ENCODE data around the gene PBXIP1.

The PBXIP1 gene

GRCh38 chr1:154971341-154971998 lies 15.6 kb upstream of the PBXIP1 start:
- DNase-seq: no peak

- DNase-seq: no peak
Measured at GRCh38 chr1:154970631-154971340, 14.9 kb upstream of the PBXIP1 start, which contains the start of gene SHC1. TSS of gene SHC1 (minus strand) at chr1:154970747. CDS start at chr1:154970526, 221 bp downstream.

DNA sequence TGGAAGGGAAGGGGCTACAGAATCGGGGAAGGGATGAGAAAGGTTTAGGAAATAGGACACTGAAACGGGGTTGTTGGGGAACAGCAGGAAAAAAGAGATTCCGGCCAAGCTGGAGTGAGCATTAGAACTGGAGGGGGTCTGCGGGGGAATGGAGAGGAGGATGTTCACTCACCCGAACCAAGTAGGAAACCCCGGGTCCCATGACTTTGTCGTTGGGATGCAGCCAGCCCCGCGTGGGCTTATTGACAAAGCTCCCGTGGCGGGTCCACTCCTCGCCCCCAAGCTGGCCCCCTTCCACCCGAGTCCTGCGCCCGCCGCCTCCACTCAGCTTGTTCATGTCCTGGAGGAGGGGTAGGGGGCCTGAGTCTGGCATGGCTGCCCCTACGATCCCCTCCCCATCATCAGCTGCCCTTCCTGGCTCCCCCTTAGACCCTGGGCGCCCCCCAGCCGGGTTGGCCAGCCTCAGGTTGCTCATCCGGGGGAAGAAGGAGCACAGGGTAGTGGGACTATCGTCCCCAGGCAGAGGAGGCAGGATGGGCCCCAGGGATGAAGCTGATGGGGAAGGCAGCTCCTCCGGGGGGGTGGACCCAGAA lies 14.1 kb upstream of the PBXIP1 start:
- no peak for DNase-seq

GRCh38 chr1:154969246-154969645 lies 13.3 kb upstream of the PBXIP1 start:
- no peak for DNase-seq

- no peak for DNase-seq
Measured at GRCh38 chr1:154968731-154969130, 12.8 kb upstream of the PBXIP1 start.

GRCh38 chr1:154967331-154967950 lies 11.5 kb upstream of the PBXIP1 start:
- DNase-seq: no peak

DNA sequence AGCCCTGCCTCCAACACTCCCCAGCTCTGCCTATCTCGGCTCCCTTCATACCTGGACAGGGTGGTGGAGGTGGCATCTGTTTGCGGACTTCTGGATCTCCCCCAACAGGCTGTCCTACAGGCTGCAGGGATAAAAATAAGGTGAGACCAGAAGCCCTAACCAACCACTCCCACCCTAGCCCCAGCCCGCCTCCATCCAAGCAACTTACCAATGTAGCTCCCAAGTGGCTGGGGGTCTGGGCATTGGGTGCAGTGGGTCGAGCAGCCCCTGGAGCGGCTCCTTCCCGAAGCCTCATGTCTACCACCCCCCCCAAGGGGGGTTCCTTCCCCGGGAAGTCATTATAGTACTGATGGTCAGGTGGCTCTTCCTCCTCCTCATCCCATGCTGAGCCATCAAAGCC lies 10.2 kb upstream of the PBXIP1 start:
- no peak for DNase-seq

- DNase-seq: no peak
Measured at GRCh38 chr1:154964359-154964758, 8.5 kb upstream of the PBXIP1 start.

DNA sequence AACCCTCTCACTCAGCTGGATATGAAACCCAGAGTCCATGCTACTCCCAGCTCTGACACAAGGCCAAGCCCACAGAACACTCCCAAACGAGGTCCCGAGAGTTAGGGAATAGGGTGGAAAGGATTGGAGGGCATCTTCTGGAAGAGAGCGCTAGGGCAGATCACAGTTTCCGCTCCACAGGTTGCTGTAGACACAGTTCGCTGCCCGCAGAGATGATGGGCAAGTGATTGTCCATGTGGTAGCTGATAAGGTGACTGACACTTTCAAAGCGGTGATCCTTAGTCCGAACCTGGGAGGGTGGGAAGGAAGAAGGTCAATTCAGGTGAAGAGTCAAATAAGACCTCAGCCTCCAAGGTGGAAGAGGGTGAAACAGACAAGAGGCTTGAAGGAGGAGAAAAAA lies 7.7 kb upstream of the PBXIP1 start:
- DNase-seq: no peak

GRCh38 chr1:154962795-154963330 lies 7.0 kb upstream of the PBXIP1 start:
- no peak for DNase-seq

DNA sequence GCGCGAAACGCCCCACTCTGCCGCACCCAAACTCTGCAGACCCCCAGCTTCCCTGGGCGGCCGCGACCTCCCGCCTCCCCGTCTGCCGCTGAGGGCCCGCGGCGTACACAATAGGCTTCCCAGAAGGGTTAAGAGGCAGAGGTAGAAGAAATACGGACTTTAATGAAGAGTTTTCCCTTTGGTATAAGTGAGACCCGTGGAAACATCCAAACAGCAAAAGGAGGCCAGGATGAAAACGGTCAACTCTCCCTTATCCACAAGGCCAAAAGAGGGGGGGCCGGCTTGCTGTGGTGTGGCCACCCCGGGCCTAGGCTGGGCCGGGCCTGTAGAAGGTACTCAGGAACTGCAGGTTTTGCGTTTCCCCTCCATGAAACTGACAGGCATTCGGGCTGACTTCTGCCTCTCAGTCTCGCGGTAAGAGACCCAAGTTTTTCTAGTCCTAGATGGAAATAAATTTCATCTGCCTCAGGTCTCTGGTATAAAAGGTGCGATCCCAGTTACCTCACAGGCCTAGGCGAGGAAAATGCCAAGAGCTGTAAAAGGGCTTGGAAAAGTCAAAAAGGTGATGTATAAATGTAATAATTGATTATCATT lies 6.4 kb upstream of the PBXIP1 start:
- no peak for DNase-seq

GRCh38 chr1:154961207-154962155 lies 5.6 kb upstream of the PBXIP1 start, which contains the start of gene PYGO2:
TSS of gene PYGO2 (minus strand) at chr1:154961782. CDS start at chr1:154961576, 206 bp downstream.
- DNase-seq: peak; percentile 78

- DNase-seq: no peak
Measured at GRCh38 chr1:154960446-154961136, 4.7 kb upstream of the PBXIP1 start.

GRCh38 chr1:154959426-154959780 lies 3.5 kb upstream of the PBXIP1 start:
- no peak for DNase-seq

DNA sequence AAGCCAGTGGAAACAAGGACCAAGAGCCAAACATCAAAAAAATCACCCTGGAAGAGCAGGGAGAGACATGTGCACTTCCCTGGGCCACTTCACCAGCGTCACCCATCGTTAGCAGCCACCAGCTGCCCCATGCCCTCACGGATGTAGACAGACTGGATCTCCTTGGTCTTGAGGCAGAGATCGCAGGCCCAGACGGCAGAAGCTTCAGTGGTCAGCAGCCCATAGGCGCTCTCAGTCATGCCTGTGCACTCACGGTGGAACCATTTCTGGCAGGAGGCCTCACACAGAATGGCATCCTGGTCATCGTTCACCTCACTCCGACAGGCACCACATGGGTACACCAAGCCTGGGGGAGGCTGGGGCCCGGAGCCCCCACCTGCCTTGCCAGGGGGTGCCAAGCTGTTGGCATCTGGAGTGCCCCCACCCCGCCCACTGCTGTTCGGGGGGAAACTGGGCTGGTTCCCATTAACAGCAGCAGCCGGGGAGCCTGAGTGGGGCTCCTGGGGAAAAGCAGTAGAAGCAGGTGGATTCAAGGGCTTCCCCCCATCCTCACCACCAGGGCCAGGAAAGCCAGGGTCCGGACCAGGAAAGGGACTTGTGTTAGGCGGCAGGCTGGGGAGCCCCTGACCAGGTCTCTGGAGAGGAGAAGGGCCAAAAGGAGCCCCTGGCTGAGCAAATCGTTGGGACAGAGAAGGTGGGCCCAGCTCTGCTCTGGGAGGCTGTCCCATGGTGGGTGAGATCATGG lies 3.0 kb upstream of the PBXIP1 start:
- DNase-seq: no peak

GRCh38 chr1:154958036-154958435 lies 2.1 kb upstream of the PBXIP1 start:
- no peak for DNase-seq

DNA sequence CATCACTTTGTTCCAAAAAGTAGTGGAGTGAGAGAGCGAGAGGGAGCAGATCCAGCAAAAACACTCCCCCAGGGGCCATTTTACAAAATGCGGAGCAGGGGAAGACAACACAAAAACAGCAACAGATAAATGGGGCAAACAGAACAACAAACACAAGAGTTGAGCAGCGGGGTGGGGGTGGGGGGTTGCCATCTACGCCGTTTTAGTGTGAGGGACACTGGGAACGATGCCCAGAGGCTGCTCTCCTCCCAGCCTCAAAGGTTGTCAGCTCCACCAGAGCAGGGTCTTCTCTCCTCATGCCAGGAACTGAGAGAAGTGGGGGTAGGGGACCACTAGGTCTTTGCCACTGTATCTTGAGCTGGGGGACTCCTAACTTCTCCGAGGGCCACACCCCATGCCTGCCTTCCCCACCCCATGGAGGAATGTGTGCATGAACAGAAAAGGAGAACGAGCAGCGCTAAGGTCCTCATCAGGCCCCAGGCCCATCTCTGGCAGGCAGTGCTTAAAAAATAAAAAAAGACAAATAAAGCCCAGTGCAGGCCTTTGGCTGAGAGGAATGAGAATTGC lies 1.3 kb upstream of the PBXIP1 start:
- DNase-seq: no peak

DNA sequence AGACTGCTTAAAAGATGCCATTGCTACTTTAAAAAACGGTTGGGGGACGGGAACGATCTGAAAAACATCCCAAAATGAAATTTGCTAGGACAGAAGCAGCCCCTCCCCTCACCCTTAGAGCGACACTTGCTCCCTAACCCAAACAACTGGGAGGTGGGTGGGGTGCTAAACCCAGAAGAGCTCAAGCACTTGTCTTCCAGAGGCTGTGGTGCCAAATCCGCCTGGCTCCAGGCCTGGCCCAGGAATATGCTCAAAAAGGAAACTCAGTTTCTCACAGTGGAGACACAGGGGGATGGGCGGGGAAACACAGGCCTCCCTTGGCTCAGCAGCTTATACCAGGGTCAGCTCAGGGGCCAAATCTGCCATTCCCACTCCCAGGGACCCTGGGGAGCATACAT lies 644 bp upstream of the PBXIP1 start:
- no peak for DNase-seq

DNA sequence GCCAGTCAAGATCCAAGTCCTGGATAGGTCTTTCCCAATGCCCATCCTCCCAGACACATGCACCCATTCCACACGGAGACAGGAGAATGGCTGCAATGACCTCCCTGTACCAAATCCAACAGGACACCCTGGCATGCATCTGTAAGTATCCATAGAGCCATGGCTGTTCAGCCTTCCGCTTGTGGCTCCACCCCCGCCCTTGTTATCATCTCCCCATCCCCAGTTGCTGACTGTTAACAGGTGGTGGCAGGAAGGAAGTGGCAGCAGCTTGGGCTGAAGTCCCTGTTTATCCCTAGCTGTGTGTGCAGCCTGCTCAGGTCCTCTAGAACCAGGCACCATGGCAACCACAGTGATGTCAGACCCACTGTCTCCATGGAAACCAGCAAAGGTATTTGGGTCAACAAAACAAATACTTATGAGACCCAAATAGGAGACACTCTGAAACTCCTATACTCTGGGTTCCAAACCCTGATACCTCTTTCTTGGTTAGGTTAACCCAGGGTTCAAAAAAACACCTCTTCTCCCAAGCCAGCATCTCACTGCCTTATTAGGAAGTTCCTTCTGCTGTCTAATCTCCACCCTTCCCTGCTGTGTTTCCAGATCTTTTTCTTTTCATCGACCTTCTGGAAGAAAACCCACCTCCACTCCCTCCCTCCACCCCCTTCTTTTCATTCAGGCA lies 721 bp downstream of the PBXIP1 start:
- peak; percentile 86 for DNase-seq

- no peak for DNase-seq
Measured at GRCh38 chr1:154954541-154954940, 1.4 kb downstream of the PBXIP1 start.
